Left forelimb (tissue), 1 donor: Measurements from ENCODE around the gene INAVA.
"Not testable (repeated sequence)": the region's sequence is repeated elsewhere in the genome, so short reads cannot be mapped to it uniquely, and the experiment has no call there.

ENCODE experiments used
- DNase-seq: peaks from one replicate; pipeline ENCODE4 v3.0.0-alpha.2; 2018; ENCODE audit warnings: low spot score

INAVA gene

GRCh38 chr1:200963076-200963475, 68.4 kb downstream of the INAVA start:
- peak; percentile 5 for DNase-seq

GRCh38 chr1:200963888-200964287, 69.2 kb downstream of the INAVA start:
- not testable (repeated sequence) for DNase-seq
